GM18498 (cell line): Measurements from ENCODE around the gene SLC25A23.

Experiments
- ATAC-seq: cut with Tn5 transposase; IDR thresholded peaks from one replicate; pipeline ENCODE4 v1.9.1; 2021; ENCODE audit warnings: mild to moderate bottlenecking, moderate library complexity; ENCODE audit not compliant: unreplicated experiment

The SLC25A23 gene

DNA sequence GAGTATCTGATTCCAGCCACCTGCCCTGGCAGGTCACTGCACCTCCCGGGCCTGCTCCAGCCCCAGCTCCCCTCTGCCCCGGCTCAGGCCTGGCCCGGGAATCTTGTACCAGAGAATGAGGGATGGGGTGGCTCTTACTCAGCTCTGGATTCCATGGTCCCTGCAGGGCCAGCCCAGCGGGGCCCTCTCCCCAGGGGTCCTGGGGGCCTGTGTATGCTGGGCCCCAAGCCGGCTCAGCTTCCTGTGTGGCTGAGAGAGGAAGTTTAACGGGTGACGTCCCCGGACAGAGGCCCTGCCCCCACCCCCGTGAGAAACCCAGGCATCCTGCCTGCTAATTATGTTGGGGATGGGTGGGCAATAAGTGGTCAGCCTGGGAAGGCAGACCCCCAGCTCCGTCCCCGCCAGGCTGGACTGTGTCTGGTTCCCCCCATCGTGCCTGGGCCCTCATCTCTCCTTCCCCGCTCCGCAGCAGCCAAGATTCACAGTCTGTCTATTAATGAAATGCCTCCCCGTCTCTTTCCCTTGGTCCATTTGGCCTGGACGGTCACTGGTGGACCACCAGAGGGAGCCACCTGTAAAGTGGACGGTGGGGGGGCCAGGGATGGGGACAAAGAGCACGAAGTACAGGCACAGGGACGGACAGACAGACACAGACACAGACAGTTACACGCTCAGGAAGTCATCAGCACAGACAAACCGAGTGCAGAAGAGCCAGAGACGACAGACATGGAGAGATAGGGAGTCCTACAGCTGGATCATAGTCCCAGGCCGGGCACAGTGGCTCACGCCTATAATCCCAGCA is 22.1 kb upstream of the SLC25A23 start, which contains the start of gene DENND1C:
TSS of gene DENND1C (minus strand) at position 247 of the 802 bp plus-strand sequence. CDS start at position 155, 92 bp downstream.
- ATAC-seq, result peak; percentile 78

DNA sequence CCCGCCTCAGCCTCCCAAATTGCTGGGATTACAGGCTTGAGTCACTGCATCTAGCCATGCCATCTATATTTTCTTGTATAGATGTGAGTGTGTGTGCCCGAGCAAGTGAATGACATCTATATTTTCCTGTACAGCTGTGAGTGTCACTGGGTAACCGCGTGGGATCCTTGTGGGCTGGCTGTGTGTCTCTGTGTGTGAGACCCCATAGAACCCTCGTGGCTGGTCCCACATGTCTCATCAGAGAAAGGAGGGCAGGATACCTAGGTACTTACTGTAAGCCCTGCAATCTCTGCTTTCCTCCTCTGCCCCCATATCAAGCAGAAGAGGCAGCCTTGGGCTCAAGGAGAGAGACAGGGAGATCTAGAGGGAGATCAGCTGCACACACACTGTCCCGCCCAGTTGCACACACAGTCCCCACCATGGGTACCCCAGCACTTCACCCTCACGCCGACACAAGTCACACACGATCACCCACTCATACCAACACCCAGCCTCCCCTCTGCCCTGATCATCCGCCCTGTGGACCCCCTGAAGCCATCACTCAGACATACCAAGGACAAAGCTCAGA is 21.3 kb upstream of the SLC25A23 start:
- peak; percentile 10 for ATAC-seq

- ATAC-seq, result no peak
Observed at GRCh38 chr19:6479836-6480398, 20.3 kb upstream of the SLC25A23 start.

DNA sequence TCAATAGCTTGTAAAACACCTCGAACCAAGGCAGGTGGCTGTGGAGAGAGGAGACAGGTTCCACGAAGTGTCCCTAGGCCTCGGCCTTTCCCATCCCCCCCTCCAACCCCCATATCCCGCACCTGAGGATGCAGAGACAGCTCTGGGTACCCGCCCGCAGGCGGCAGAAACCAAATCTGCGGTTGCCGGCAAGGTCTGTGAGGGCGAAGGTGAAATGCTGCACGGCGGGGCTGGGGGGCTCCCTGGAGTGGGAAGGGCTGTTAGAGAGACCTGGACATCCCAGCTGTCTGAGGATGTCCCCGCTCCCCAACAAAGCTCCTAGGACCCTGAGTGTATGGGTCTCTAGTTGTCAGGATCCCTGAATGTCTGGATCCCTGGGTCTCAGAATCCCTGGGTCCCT is 19.2 kb upstream of the SLC25A23 start:
- no peak for ATAC-seq

- ATAC-seq, result no peak
Observed at GRCh38 chr19:6476896-6477431, 17.4 kb upstream of the SLC25A23 start.

GRCh38 chr19:6476155-6476895 is 16.7 kb upstream of the SLC25A23 start:
- ATAC-seq, result no peak

DNA sequence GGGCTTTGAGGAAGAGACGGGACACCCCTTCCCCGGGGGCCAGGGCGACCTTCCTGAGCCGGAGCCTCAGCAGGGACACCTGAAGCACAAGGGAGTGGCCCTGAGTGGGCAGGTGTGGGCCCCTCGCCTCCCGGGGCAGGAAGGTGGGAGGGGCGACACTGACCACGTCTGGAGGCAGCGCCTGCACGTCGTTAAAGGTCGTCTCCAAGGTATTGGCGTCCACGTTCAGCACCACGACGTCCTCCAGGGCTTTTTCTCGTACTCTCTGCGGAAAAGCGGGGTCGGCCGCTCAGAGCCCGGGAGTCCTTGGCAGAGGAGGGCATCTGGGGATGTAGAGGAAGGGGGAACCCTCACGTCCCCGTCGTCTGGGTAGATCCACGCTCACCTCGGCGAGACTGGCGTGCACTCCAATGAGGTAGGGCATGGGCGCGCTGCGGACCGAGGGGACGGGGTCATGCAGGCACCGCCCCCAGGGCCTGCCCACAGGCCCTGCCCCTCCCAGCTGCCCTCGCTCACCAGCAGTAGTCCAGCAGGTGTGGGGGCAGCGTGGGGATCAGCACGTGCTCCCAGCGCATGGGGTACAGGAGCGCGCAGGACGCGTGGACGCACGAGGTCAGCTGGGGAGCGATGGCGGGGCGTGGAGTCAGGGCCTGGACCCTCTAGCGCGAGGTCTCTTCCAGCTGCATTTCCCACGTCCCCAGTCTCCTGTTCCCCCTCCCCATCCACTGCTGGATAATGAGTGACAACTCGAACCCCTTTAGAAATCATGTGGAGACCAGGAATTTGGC is 15.9 kb upstream of the SLC25A23 start:
- no peak for ATAC-seq

- no peak for ATAC-seq
Observed at GRCh38 chr19:6473647-6474046, 14.1 kb upstream of the SLC25A23 start.

GRCh38 chr19:6472713-6473112 is 13.1 kb upstream of the SLC25A23 start:
- ATAC-seq, result no peak

- no peak for ATAC-seq
Observed at GRCh38 chr19:6471076-6471475, 11.5 kb upstream of the SLC25A23 start.

- ATAC-seq, result no peak
Observed at GRCh38 chr19:6470173-6470572, 10.6 kb upstream of the SLC25A23 start.

DNA sequence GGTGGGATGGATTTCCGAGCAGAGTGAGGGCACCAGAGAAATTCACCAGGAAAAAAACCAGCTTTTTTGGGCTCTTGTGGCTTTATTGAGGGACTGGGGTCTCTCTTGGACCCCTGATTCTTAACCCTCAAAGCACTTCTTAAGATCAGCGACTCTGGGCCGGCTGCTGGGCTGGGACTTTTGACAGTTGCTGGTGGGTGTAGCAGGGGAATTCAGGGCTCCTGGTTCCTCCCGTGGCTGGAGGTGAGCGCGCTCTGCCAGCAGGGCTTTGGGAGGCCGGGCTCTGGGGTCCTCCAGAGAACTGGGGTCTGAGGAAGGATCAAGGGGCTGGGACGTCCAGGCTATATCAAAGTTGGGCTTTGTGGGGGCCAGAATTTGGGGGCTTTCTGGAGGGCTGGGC is 7.8 kb upstream of the SLC25A23 start:
- ATAC-seq, result no peak

GRCh38 chr19:6466526-6467248 is 7.1 kb upstream of the SLC25A23 start:
- ATAC-seq, result no peak

DNA sequence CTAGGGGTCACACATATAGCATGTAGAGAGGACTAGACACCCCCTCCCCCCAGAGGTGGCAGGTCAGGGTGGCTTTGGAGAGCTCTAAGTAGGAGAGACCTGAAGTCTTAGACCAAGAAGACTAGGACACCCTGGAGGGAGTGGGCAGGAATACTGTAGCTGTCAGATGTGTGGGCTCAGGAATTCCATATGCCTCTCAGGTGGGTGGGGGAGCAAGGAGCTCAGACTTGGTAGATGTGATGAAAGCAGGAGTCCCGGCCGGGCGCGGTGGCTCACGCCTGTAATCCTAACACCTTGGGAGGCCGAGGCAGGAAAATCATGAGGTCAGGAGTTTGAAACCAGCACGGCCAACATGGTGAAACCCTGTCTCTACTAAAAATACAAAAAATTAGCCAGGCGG is 6.1 kb upstream of the SLC25A23 start:
- ATAC-seq, result no peak

DNA sequence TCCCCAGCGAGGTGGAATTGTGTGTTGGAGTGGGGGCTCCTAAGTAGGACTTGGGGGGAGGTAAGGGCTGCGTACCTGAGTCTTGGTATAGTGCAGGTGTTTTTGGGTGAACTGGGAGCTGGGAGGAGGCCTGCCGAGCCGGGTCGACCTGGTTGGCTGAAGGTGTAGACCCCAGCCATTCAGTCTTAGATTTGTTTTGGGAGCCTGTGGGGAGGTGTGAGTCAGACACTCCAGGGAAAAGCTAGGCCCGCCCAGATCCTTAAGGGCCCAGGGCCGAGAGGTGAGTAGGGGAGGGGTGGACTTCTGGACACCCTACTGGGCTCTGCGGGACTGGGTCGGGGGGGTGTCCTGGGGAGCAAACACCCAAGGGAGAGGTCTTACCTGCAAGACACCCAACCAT is 5.4 kb upstream of the SLC25A23 start:
- ATAC-seq, result no peak

- ATAC-seq, result no peak
Observed at GRCh38 chr19:6464070-6464873, 4.7 kb upstream of the SLC25A23 start, which contains the start of gene CRB3. CRB3 (plus strand) TSS chr19:6464271; CDS start chr19:6464702, 431 bp downstream.

DNA sequence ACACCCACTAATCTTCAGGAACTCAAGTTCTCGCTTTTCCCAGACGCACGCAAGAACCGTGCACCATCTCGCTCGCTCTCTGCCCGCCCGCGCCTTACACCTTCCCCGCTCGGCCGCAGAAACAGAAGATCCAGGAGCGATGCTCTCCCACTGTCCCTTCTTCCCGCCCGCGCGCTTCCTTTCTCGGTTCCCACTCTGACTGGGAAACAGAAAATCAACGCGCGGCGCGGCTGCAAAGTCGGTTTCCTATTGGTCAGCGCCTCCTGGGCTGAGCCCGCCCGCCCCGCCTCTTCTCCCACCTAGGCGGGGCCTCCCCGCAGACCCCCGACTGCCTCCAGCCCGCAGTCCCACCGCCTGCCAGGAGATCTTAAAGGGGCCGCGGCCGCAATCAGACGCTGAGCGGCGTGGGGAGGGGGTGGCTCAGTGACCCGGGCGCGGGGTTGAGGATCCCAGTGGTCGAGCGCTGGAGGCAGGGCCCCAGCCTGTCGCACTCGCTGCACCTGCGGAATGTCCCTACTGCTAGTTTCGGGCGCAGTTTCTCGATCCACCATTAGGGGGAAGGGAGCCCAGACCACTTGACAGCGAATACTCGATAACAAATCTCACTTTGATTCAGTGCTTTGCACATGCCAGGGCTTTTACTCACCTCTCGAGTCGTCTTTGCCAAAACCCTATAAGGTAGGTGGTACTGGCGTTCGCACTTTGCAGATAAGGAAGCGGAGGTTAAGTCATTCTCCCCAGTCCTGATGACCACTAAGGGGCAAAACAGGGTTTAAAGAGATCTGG is 700 bp upstream of the SLC25A23 start:
- ATAC-seq, result peak; percentile 76

DNA sequence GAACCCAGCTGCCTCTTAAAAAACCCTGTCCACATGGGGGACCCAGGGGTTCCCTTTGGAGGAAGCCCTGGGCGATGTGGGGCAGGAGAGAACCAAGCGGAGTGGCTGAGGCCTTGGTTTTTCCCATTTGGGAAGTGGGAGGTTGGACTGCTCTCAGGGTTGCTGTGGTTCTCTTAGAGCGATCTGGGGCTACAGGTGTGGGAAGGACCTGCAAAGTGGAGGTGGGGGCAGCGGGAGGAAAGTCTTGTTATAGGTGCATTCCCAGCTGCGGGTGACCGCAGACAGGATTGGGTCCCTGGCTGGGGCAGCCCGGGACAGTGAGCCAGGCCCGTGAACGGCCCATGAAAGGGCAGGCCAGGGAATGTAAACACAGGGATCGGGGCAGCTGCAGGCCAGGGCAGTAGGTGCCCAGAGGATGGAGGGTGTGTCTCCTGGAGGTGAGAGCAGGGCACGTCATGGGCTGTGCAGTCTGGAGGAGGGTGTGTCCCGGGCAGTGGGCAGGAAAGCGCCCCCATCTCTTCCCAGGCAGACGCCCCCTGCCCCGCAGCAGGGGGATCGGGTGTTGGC is 814 bp downstream of the SLC25A23 start:
- ATAC-seq, result no peak
